Adrenal gland (tissue), 12 donors: ENCODE measurements around the gene RAB10. TPM values are rescaled to one million over a fixed set of nuclear protein-coding genes. Genes with fewer than 3 reads are reported as not detected.
A peak's percentile ranks its signal among the peaks of the same experiment; 100 is the strongest.
"Not testable (repeated sequence)": the region's sequence is repeated elsewhere in the genome, so short reads cannot be mapped to it uniquely, and the experiment has no call there.

Experiments used
- DNase-seq, 7 donors: peaks; one replicate each; pipeline ENCODE4 v3.0.0-alpha.2; 2019 to 2020
- H3K27ac ChIP-seq, 5 donors: fragments of 200-600 bp; sonication (generic) in 4 of 5; 1 replicate in 3 of 5; 2 replicates in 2 of 5; pipeline versions ENCODE4 v1.5.1 to v1.8.0; 2016 to 2020; ENCODE audit warnings: mild to moderate bottlenecking in 1 of 5
- H3K27me3 ChIP-seq: fragments of 200-600 bp; 2 replicates; pipeline ENCODE4 v1.8.0; 2021
- H3K36me3 ChIP-seq, 2 donors: fragments of 200-600 bp; replicated peaks in 1 of 2; 1 replicate in 1 of 2; 2 replicates in 1 of 2; pipeline versions ENCODE4 v1.5.1 to v1.8.0; 2018 to 2022
- H3K4me1 ChIP-seq, 2 donors: fragments of 200-600 bp; replicated peaks in 1 of 2; 1 replicate in 1 of 2; 2 replicates in 1 of 2; pipeline versions ENCODE4 v1.5.1 to v1.8.0; 2018 to 2021
- H3K4me3 ChIP-seq, 4 donors: fragments of 200-600 bp; sonication (generic) in 3 of 4; one replicate each; pipeline ENCODE4 v1.5.1; 2016 to 2018
- H3K9me3 ChIP-seq, 3 donors: fragments of 200-600 bp; sonication (generic) in 1 of 3; replicated peaks in 1 of 3; 1 replicate in 2 of 3; 2 replicates in 1 of 3; pipeline versions ENCODE4 v1.5.1 to v1.8.0; 2016 to 2021
- POLR2A ChIP-seq, 2 donors: fragments of 450-650 bp; IDR thresholded peaks; one replicate each; pipeline ENCODE4 v1.6.1; 2017; ENCODE audit warnings: antibody characterized with exemption in 2 of 2, mild to moderate bottlenecking in 2 of 2, moderate library complexity in 1 of 2
- WGBS, 4 donors: extraction: QIAGEN DNeasy Blood & Tissue Kit in 2 of 4; methylation state at CpG; one replicate each; pipeline versions ENCODE4 v1.1.5 to v1.1.7; 2013 to 2017; 5-methylcytosine and 5-hydroxymethylcytosine counted together
- intact Hi-C, 2 donors: fragments of 100-400 bp; cut with DNase I; formaldehyde crosslinking; loops; one replicate each; pipeline versions ENCODE4 v1.14.1 to v1.15.0; 2022 to 2023
- polyA plus RNA-seq, 3 donors: library from polyadenylated mRNA; stranded (reverse); fragments of 200-250 nt in 2 of 3; fragments of 350-450 nt in 1 of 3; fragmentation: Illumina TruSeq in 1 of 3; extraction: RNeasy Lipid Tissue Mini Kit (QIAGEN cat#74804) in 1 of 3; gene quantifications; one replicate each; pipeline ENCODE4 v1.2.3, GENCODE V29; 2013 to 2014
- total RNA-seq, 9 donors: library from RNA; depleted of rRNA in 4 of 9; stranded (reverse); fragments of >200 nt in 4 of 9; fragments of 120-200 nt in 1 of 9; fragmentation: NEBNext Ultra II Directional in 1 of 9; extraction: Animal tissue kit (Norgen Biotek cat#: 25700) in 1 of 9; gene quantifications; one replicate each; pipeline versions ENCODE4 v1.1.0 to v1.2.4, GENCODE V29; 2013 to 2023
- TF ChIP-seq, protein P1 (sequence below), 6 experiments: fragments of 450-650 bp in 4 of 6; fragments of 200-600 bp in 2 of 6; sonication (generic) in 1 of 6; IDR thresholded peaks; 1 replicate in 5 of 6; 2 replicates in 1 of 6; pipeline versions ENCODE4 v1.5.1 to v1.8.0; 2016 to 2021; ENCODE audit warnings: antibody characterized with exemption in 6 of 6, mild to moderate bottlenecking in 2 of 6, moderate library complexity in 1 of 6
- donor health status: healthy with polysubstance abuse.
- donor health status: Bipolar disorder and iron deficiency.
- donor health status: DM: yes; HTN: yes; CAD: no.
- donor health status: DM: no; HTN: no; CAD: no.
- donor health status: DM: no; HTN: no; CAD: no.
- donor health status: DM: yes; HTN: yes; CAD: no.

Gene RAB10
- total and polyA plus RNA-seq, 12 donors, result 31.8 to 369 (median 153) TPM

DNA sequence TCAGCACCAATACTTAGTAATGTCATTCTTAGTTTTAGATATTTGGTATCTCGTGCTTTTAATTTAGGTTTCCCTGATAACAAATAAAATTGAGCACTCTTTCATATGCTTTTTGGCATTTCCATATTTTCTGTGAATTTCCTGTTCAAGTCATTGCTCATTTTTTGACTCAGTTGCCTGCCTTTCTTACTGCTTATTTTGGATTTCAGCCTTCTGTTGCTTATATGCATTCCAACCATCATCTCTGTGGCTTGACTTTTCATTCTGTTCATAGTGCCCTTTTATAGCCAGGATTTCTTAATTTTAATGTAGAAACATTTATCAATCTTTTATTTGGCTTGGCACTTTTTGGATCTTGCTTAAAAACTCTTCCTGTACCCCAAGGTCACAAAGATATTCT is 37.0 kb upstream of the RAB10 start:
- Histone ChIP-seq H3K4me3 (no peak overlapping the region), H3K4me1 (peaks cover 7 to 29% of the 10 kb centered on the region in 2 donors), H3K27ac (peak overlapping the region in 2 of 5 donors; percentile 77 to 86), H3K27me3 (no peaks in the 10 kb centered on the region), H3K9me3 (no peaks in the 10 kb centered on the region), H3K36me3 (no peaks in the 10 kb centered on the region)
- TF ChIP-seq, protein P1, sequence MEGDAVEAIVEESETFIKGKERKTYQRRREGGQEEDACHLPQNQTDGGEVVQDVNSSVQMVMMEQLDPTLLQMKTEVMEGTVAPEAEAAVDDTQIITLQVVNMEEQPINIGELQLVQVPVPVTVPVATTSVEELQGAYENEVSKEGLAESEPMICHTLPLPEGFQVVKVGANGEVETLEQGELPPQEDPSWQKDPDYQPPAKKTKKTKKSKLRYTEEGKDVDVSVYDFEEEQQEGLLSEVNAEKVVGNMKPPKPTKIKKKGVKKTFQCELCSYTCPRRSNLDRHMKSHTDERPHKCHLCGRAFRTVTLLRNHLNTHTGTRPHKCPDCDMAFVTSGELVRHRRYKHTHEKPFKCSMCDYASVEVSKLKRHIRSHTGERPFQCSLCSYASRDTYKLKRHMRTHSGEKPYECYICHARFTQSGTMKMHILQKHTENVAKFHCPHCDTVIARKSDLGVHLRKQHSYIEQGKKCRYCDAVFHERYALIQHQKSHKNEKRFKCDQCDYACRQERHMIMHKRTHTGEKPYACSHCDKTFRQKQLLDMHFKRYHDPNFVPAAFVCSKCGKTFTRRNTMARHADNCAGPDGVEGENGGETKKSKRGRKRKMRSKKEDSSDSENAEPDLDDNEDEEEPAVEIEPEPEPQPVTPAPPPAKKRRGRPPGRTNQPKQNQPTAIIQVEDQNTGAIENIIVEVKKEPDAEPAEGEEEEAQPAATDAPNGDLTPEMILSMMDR (IDR thresholded peaks at IDR 0.05), result no peak
- no peak for TF ChIP-seq POLR2A (IDR thresholded peaks at IDR 0.05)
- WGBS, 4 donors, result 21 to 52% (median 40%) methylated on average over 1 of the region's 1 CpG
- intact Hi-C loops, result no loop called here
- no peak for DNase-seq

DNA sequence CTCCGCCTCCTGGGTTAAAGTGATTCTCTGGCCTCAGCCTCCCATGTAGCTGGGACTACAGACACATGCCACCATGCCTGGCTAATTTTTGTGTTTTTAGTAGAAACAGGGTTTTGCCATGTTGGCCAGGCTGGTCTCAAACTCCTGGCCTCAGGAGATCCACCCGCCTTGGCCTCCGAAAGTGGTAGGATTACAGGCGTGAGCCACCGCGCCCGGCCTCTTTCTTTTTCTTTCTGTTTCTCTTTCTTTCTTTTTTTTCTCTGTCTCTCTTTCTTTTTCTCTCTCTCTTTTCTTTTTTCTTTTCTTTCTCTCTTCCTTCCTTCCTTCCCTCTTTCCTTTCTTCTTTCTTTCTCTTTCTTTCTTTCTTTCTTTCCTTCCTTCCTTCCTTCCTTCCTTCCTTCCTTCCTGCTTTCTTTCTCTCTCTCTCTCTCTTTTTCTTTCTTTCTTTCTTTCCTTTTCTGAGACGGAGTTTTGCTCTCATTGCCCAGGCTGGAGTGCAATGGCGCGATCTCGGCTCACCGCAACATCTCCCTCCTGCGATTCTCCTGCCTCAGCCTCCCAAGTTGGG is 35.0 kb upstream of the RAB10 start:
- H3K9me3 ChIP-seq, H3K27me3 ChIP-seq, DNase-seq, H3K36me3 ChIP-seq, H3K27ac ChIP-seq, H3K4me3 ChIP-seq, intact Hi-C loops: not testable (repeated sequence)
- WGBS, 4 donors, result 96 to 98% (median 97%) methylated on average over 13 of the region's 13 CpGs
- H3K4me1 ChIP-seq, result peaks cover 14 to 37% of the 10 kb centered on the region in 2 donors

DNA sequence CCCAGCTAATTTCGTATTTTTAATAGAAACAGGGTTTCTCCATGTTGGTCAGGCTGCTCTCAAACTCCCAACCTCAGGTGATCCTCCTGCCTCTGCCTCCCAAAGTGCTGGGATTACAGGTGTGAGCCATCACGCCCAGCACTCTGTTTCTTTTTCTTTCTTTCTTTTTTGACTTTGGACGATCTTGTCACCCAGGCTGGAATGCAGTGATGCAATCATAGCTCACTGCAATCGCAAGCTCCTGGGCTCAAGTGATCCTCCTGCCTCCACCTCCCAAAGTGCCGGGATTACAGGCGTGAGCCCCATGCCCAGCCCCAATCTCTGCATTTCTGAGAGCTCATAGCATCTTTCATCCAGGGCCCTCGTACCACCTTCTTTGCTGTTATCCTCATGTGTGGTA is 34.5 kb upstream of the RAB10 start:
- DNase-seq, H3K4me3 ChIP-seq, H3K36me3 ChIP-seq, H3K27me3 ChIP-seq, H3K27ac ChIP-seq, H3K9me3 ChIP-seq, intact Hi-C loops: not testable (repeated sequence)
- H3K4me1 ChIP-seq, result peaks cover 14 to 37% of the 10 kb centered on the region in 2 donors
- 83 to 89% (median 84%) methylated on average over 7 of the region's 7 CpGs for WGBS, 4 donors

DNA sequence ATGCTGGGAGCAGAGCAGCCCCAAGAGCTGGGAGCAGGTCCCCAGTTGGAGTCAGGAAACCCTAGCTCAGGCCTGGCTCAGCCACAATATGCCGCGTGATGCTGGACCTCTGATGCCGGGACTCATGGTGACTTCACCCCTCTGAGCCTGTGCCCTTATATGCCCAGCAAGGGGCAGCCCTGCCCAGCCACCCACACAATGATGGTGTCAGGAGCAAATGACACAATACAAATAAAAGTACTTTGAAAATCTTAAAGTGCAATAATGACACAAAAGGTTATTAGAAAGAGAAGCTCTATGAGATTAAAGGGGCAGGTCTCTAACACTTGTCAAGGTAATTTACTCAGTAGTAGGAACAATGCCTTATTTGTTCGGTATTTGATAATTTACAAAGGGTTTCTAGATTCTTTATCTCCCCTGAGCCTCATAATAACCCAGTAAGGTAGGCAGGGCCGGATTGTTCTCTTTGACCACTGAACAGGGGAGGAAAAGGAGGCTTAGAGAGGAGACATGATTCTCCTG is 33.3 kb upstream of the RAB10 start:
- peak overlapping the region in 3 of 5 donors; percentile 8 to 82 (median 67) for H3K27ac ChIP-seq
- no peak for TF ChIP-seq POLR2A (IDR thresholded peaks at IDR 0.05)
- TF ChIP-seq, protein P1 (IDR thresholded peaks at IDR 0.05), result no peak
- peak in 5 of 7 donors; percentile 31 to 75 (median 59) for DNase-seq
- peaks cover 14 to 37% of the 10 kb centered on the region in 2 donors for H3K4me1 ChIP-seq
- no peak overlapping the region for H3K4me3 ChIP-seq
- intact Hi-C loops, result no loop called here
- H3K9me3 ChIP-seq, result no peaks in the 10 kb centered on the region
- 41 to 66% (median 54%) methylated on average over 5 of the region's 5 CpGs for WGBS, 4 donors
- no peaks in the 10 kb centered on the region for H3K27me3 ChIP-seq
- H3K36me3 ChIP-seq, result no peaks in the 10 kb centered on the region

DNA sequence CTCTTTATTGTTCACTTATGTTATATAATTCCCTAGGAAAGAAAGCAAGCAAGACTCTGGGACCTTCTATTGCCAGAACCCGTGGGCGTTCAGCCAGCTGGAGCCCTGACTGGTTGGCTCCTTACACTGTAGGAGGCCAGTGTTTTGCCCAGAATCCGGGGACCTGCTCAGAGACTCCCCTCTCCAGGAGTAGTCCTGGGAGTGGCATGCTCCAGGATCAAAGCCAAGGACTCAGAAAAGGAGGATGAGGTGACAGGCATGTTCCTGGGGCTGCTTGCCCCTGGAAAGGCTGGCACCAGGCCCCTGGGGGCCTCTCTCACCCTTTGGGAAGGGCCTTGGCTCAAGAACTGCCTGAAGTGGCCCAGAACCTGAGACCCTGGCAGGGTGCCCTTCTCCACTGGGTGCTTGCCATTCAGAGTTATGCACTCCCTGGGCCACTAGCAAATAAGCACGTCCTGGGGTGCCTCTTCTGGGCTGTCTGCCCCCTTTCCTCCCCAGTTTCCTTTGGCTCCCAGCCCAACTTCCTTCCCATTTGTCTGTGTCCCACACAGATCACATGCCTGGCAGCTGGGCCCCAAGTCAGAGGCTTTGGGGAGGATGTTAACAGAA is 32.0 kb upstream of the RAB10 start:
- WGBS, 4 donors, result 7 to 17% (median 9%) methylated on average over 4 of the region's 4 CpGs
- Histone ChIP-seq H3K36me3 (no peaks in the 10 kb centered on the region), H3K4me1 (peaks cover 14 to 35% of the 10 kb centered on the region in 2 donors), H3K27ac (peak overlapping the region in 4 of 5 donors; percentile 67 to 82 (median 77)), H3K4me3 (no peak overlapping the region), H3K27me3 (no peaks in the 10 kb centered on the region), H3K9me3 (no peaks in the 10 kb centered on the region)
- TF ChIP-seq, protein P1 (IDR thresholded peaks at IDR 0.05), result no peak
- TF ChIP-seq POLR2A (IDR thresholded peaks at IDR 0.05), result no peak
- peak; percentile 78 to 91 (median 84) for DNase-seq
- intact Hi-C loops, result no loop called here
